GM23248 (cell line): Measurements from ENCODE around the gene ETV6. TPM values are rescaled to one million over a fixed set of nuclear protein-coding genes. Genes with fewer than 3 reads are reported as not detected.

Experiments
- DNase-seq: peaks from one replicate; pipeline ENCODE4 v3.0.0-alpha.2; 2015
- H2AFZ ChIP-seq: fragments of 200-600 bp; sonication (generic); 2 replicates; pipeline ENCODE4 v1.6.1; 2016; ENCODE audit warnings: antibody characterized with exemption
- H3F3A ChIP-seq: fragments of 200-600 bp; sonication (generic); 2 replicates; pipeline ENCODE4 v1.6.1; 2016; ENCODE audit warnings: mild to moderate bottlenecking, antibody characterized with exemption, mixed run types; ENCODE audit not compliant: insufficient read depth
- H3K27ac ChIP-seq: fragments of 200-600 bp; sonication (generic); 2 replicates; pipeline ENCODE4 v1.5.1; 2016; ENCODE audit warnings: mild to moderate bottlenecking
- H3K27me3 ChIP-seq: fragments of 200-600 bp; sonication (generic); replicated peaks from 2 replicates; pipeline ENCODE4 v1.6.1; 2016; ENCODE audit warnings: mild to moderate bottlenecking; ENCODE audit not compliant: insufficient read depth
- H3K36me3 ChIP-seq: fragments of 200-600 bp; sonication (generic); 2 replicates; pipeline ENCODE4 v1.6.1; 2016; ENCODE audit warnings: low read depth, mild to moderate bottlenecking
- H3K4me1 ChIP-seq: fragments of 200-600 bp; sonication (generic); 2 replicates; pipeline ENCODE4 v1.6.1; 2016; ENCODE audit warnings: mild to moderate bottlenecking; ENCODE audit not compliant: insufficient read depth
- H3K4me2 ChIP-seq: fragments of 200-600 bp; sonication (generic); one replicate; pipeline ENCODE4 v1.6.1; 2016; ENCODE audit warnings: mild to moderate bottlenecking; ENCODE audit not compliant: unreplicated experiment
- H3K4me3 ChIP-seq: fragments of 200-600 bp; sonication (generic); 2 replicates; pipeline ENCODE4 v1.5.1; 2016; ENCODE audit warnings: mild to moderate bottlenecking
- H3K79me2 ChIP-seq: fragments of 200-600 bp; sonication (generic); 2 replicates; pipeline ENCODE4 v1.6.1; 2016; ENCODE audit warnings: mild to moderate bottlenecking; ENCODE audit not compliant: insufficient read depth
- H3K9ac ChIP-seq: fragments of 200-600 bp; sonication (generic); 2 replicates; pipeline ENCODE4 v1.6.1; 2016; ENCODE audit warnings: mild to moderate bottlenecking
- H3K9me2 ChIP-seq: fragments of 200-600 bp; sonication (generic); 2 replicates; pipeline ENCODE4 v1.6.1; 2016; ENCODE audit warnings: mixed run types, mild to moderate bottlenecking, moderate library complexity; ENCODE audit not compliant: insufficient read depth
- H3K9me3 ChIP-seq: fragments of 200-600 bp; sonication (generic); one replicate; pipeline ENCODE4 v1.6.1; 2017; ENCODE audit warnings: low read depth
- H4K20me1 ChIP-seq: fragments of 200-600 bp; sonication (generic); 2 replicates; pipeline ENCODE4 v1.6.0; 2016; ENCODE audit not compliant: insufficient read depth
- EZH2 ChIP-seq: fragments of 200-600 bp; sonication (generic); IDR thresholded peaks from 2 replicates; pipeline ENCODE4 v1.6.1; 2018; ENCODE audit warnings: antibody characterized with exemption, mild to moderate bottlenecking; ENCODE audit not compliant: insufficient read depth, poor library complexity, severe bottlenecking
- EZH2phosphoT487 ChIP-seq: fragments of 200-600 bp; sonication (generic); IDR thresholded peaks from 2 replicates; pipeline ENCODE4 v1.6.1; 2018; ENCODE audit warnings: antibody characterized with exemption, moderate library complexity, mild to moderate bottlenecking, low read depth; ENCODE audit not compliant: insufficient read depth
- WGBS, 2 experiments: methylation state at CpG; one replicate each; pipeline ENCODE4 v1.1.6; 2015 to 2017; ENCODE audit warnings: low lambda C conversion rate in 2 of 2, low coverage in 1 of 2; ENCODE audit errors: missing lambda C conversion rate in 2 of 2; 5-methylcytosine and 5-hydroxymethylcytosine counted together
- in situ Hi-C: fragments of 300-500 bp; cut with MboI; formaldehyde crosslinking; loops from 2 replicates; pipeline ENCODE4 v1.15.0; 2020
- polyA plus RNA-seq: library from polyadenylated mRNA; unstranded; fragments of >200 nt; fragmentation: Nextera tagmentation; extraction: Ambion mirVana; gene quantifications from 2 replicates; pipeline ENCODE4 v1.2.1, GENCODE V29; 2016
- total RNA-seq: library from RNA; depleted of rRNA; stranded (reverse); fragments of >200 nt; shearing (Covaris generic); gene quantifications from 2 replicates; pipeline ENCODE4 v1.2.3, GENCODE V29; 2014; rRNA removed

Gene ETV6
- 5.3 and 10.4 TPM in 2 replicates for total RNA-seq
- 2.5 and 2.9 TPM in 2 replicates for polyA plus RNA-seq

GRCh38 chr12:11649413-11650285, at the start of gene ETV6:
Gene ETV6, plus strand, starts transcription at chr12:11649674. Its CDS starts 454 bp downstream, at chr12:11650128.
- Histone ChIP-seq H3K36me3 (no peaks in the 10 kb centered on the region), H3K9me3 (no peaks in the 10 kb centered on the region), H3K4me2 (peak within 1 kb of the TSS; percentile 96), H2AFZ (peak within 1 kb of the TSS; percentile 88), H3K9me2 (no peaks in the 10 kb centered on the region), H3K4me1 (peaks cover 22% of the 10 kb centered on the region), H3F3A (peaks cover 8% of the 10 kb centered on the region), H3K9ac (peak within 1 kb of the TSS; percentile 97), H3K79me2 (peaks cover 44% of the 10 kb centered on the region), H3K4me3 (peak within 1 kb of the TSS; percentile 100), H3K27ac (peak within 1 kb of the TSS; percentile 96), H3K27me3 (no peaks in the 10 kb centered on the region), H4K20me1 (no peaks in the 10 kb centered on the region)
- TF ChIP-seq EZH2 = no peak
- TF ChIP-seq EZH2phosphoT487 = no peak
- in situ Hi-C loops = loop anchor here (10.0 kb wide), 1 partner anchor 55 kb away; no protein-coding TSS in a partner anchor
- WGBS, 2 experiments = 0 to 1% methylated on average over 19 to 66 of the region's 86 CpGs
- peak; percentile 90 for DNase-seq

- no peaks in the 10 kb centered on the region for H4K20me1 ChIP-seq
- H3K79me2 ChIP-seq = no peaks in the 10 kb centered on the region
- 27 to 29% methylated on average over 3 of the region's 3 CpGs for WGBS, 2 experiments
- H3K9me2 ChIP-seq = no peaks in the 10 kb centered on the region
- H3K27ac ChIP-seq = no peak overlapping the region
- in situ Hi-C loops = no loop called here
- no peaks in the 10 kb centered on the region for H3K36me3 ChIP-seq
- no peak for DNase-seq
- H3K27me3 ChIP-seq = no peaks in the 10 kb centered on the region
- no peak overlapping the region for H2AFZ ChIP-seq
- no peaks in the 10 kb centered on the region for H3K9me3 ChIP-seq
- no peak overlapping the region for H3K9ac ChIP-seq
- TF ChIP-seq EZH2 = no peak
- TF ChIP-seq EZH2phosphoT487 = no peak
- H3K4me3 ChIP-seq = no peak overlapping the region
- no peaks in the 10 kb centered on the region for H3F3A ChIP-seq
- no peaks in the 10 kb centered on the region for H3K4me1 ChIP-seq
- H3K4me2 ChIP-seq = no peak overlapping the region
Measured at GRCh38 chr12:11600199-11600598, 49.3 kb upstream of the ETV6 start.

GRCh38 chr12:11601647-11602046, 47.8 kb upstream of the ETV6 start:
- no peak for TF ChIP-seq EZH2phosphoT487
- TF ChIP-seq EZH2 = no peak
- no peaks in the 10 kb centered on the region for H3K4me1 ChIP-seq
- WGBS, 2 experiments = 88 to 91% methylated on average over 1 of the region's 1 CpG
- no peaks in the 10 kb centered on the region for H4K20me1 ChIP-seq
- H3K79me2 ChIP-seq = no peaks in the 10 kb centered on the region
- in situ Hi-C loops = no loop called here
- no peaks in the 10 kb centered on the region for H3K9me2 ChIP-seq
- no peaks in the 10 kb centered on the region for H3K36me3 ChIP-seq
- H3K27ac ChIP-seq = no peak overlapping the region
- no peak overlapping the region for H3K9ac ChIP-seq
- no peak overlapping the region for H3K4me3 ChIP-seq
- H3K27me3 ChIP-seq = no peaks in the 10 kb centered on the region
- H2AFZ ChIP-seq = no peak overlapping the region
- no peaks in the 10 kb centered on the region for H3F3A ChIP-seq
- no peaks in the 10 kb centered on the region for H3K9me3 ChIP-seq
- H3K4me2 ChIP-seq = no peak overlapping the region
- no peak for DNase-seq

- H4K20me1 ChIP-seq = no peaks in the 10 kb centered on the region
- H3K9ac ChIP-seq = no peak overlapping the region
- H3K36me3 ChIP-seq = no peaks in the 10 kb centered on the region
- WGBS, 2 experiments = 32 to 37% methylated on average over 10 of the region's 10 CpGs
- DNase-seq = peak; percentile 19
- H3K79me2 ChIP-seq = no peaks in the 10 kb centered on the region
- in situ Hi-C loops = no loop called here
- no peaks in the 10 kb centered on the region for H3K27me3 ChIP-seq
- no peak overlapping the region for H3K27ac ChIP-seq
- no peak overlapping the region for H3K4me2 ChIP-seq
- peaks cover 8% of the 10 kb centered on the region for H3K4me1 ChIP-seq
- no peak overlapping the region for H3K4me3 ChIP-seq
- no peaks in the 10 kb centered on the region for H3K9me2 ChIP-seq
- no peaks in the 10 kb centered on the region for H3K9me3 ChIP-seq
- H3F3A ChIP-seq = no peaks in the 10 kb centered on the region
- peak overlapping the region; percentile 27; the same call in 1 of the 2 replicates for H2AFZ ChIP-seq
- TF ChIP-seq EZH2phosphoT487 (no peak), EZH2 (no peak)
Measured at GRCh38 chr12:11607313-11608081, 42.0 kb upstream of the ETV6 start.
